ENCODE data around the gene PELI2.
"Not testable (repeated sequence)": the region's sequence is repeated elsewhere in the genome, so short reads cannot be mapped to it uniquely, and the experiment has no call there.

Gene PELI2

GRCh38 chr14:56147449-56147848 is 29.2 kb downstream of the PELI2 start:
- ATAC-seq (no peak), DNase-seq (no peak)
- Mint-ChIP-seq H3K4me3 (no peak overlapping the region), H3K27me3 (no peaks in the 10 kb centered on the region), H3K9me3 (no peaks in the 10 kb centered on the region), H3K4me1 (peaks cover 48% of the 10 kb centered on the region), H3K27ac (no peak overlapping the region)

DNA sequence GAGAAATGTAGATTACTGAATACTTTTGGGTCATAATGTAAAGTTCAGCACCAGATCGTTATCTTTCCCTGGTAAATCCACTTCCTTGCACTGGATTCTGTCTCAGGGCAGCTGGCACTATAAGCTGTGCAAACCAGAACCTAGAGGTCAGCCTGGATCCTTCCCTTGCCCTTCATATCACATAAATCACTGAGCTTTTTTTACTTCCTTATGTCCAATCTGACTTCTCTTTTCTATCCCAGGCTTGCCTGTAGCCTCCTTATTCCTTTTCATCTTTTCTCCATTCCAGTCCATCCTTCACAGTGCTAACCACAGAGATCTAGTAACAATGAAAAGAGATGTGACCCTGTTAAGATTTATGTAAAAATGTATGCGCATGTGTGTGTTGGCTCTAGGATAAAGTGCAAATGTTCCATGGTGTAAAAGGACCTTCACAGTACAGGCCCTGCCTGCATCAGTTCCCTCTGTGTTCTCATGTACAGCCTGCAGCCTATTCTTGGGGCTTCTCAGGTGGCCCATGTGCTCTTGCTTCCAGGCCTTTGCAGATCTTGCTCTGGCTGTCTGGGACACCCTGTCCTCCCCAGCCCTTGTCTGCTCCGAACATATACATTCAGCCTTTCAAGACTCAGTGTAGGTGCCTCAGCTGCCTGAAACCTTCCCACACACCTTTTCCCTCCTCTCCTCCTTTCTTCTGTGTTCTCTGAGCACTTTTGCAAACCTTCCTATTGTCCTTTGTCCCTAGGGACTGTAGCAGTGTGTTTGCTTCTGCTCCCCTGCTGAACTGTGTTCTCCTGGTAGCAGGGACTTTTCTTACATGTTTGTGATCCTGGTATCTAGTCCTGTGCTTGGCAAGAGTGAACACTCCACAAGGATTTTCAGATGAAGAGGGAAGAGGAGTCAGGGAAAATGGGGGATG is 30.0 kb downstream of the PELI2 start:
- Mint-ChIP-seq H3K9me3 (no peaks in the 10 kb centered on the region), H3K4me3 (no peak overlapping the region), H3K4me1 (peaks cover 48% of the 10 kb centered on the region), H3K27ac (no peak overlapping the region), H3K27me3 (no peaks in the 10 kb centered on the region)
- ATAC-seq (no peak), DNase-seq (no peak)

GRCh38 chr14:56149151-56149550 is 30.9 kb downstream of the PELI2 start:
- no peak overlapping the region for H3K27ac Mint-ChIP-seq
- H3K27me3 Mint-ChIP-seq: no peaks in the 10 kb centered on the region
- DNase-seq (no peak), ATAC-seq (no peak)
- no peak overlapping the region for H3K4me3 Mint-ChIP-seq
- H3K4me1 Mint-ChIP-seq: peaks cover 48% of the 10 kb centered on the region
- H3K9me3 Mint-ChIP-seq: no peaks in the 10 kb centered on the region

- DNase-seq (no peak), ATAC-seq (no peak)
- Mint-ChIP-seq H3K9me3 (no peaks in the 10 kb centered on the region), H3K27ac (no peak overlapping the region), H3K4me1 (peaks cover 45% of the 10 kb centered on the region), H3K4me3 (no peak overlapping the region), H3K27me3 (no peaks in the 10 kb centered on the region)
Observed at GRCh38 chr14:56149995-56150394, 31.8 kb downstream of the PELI2 start.

DNA sequence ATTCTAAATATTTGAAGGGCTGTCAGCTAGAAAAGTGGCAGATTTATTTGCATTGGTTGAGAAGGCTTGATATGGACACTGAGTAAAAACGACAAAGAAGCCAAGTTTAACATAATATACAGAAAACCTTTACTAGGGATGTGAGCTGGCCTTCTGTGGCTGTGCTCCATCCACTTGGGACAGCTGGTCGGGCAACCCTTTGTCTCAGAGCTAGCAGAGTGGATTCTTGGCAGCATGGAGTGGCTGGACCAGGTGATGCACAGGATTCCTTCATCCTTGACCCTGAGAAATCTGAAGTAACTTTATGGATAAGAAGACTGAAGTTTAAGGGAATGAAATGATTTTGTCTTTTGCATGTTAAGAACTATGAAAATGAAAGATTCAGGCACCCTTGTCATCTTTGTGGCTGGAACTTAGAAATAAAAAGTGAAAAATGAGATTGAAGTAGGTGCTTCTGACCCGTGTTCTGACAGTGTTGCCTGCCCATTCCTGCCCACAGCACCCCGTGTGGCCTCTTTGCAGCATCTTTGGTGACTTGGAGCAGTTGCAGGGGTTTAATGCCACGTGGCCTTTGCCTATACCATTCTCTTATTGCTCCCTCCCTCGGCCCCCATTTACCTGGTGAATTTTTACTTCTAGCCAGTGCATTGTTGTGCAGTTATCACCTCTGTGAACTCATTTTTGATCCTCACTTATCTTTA is 32.6 kb downstream of the PELI2 start:
- Mint-ChIP-seq H3K27ac (peak overlapping the region in 1 of 2 donors; percentile 16), H3K9me3 (no peaks in the 10 kb centered on the region), H3K4me3 (no peak overlapping the region), H3K4me1 (peaks cover 43% of the 10 kb centered on the region), H3K27me3 (no peaks in the 10 kb centered on the region)
- ATAC-seq (peak; percentile 86), DNase-seq (peak in 1 of 2 donors; percentile 30)

- no peaks in the 10 kb centered on the region for H3K9me3 Mint-ChIP-seq
- no peak overlapping the region for H3K27ac Mint-ChIP-seq
- no peak for ATAC-seq
- H3K4me3 Mint-ChIP-seq: no peak overlapping the region
- no peaks in the 10 kb centered on the region for H3K27me3 Mint-ChIP-seq
- no peak for DNase-seq
- peaks cover 33% of the 10 kb centered on the region for H3K4me1 Mint-ChIP-seq
Observed at GRCh38 chr14:56152221-56152620, 34.0 kb downstream of the PELI2 start.

DNA sequence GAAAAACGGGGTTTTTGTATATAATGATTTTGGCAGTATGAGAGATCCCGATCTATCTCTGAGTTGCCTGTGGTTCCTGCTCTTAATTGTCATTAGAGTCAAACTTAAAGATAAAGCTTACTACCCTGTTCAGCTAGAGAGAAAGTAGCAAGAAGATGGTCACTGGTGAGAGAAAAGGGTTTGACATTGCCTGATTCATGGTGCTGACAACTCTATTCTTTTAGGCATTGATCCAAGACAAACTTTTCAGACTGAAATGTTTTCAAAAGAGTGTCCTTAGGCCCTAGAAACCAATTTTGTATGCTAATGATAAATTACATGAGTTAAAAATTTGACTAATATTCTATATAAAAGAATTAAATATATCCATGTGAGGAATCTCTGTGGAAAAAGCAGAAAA is 35.1 kb downstream of the PELI2 start:
- Mint-ChIP-seq H3K27me3 (no peaks in the 10 kb centered on the region), H3K27ac (no peak overlapping the region), H3K4me3 (no peak overlapping the region), H3K9me3 (no peaks in the 10 kb centered on the region), H3K4me1 (peaks cover 23% of the 10 kb centered on the region)
- ATAC-seq (no peak), DNase-seq (no peak)

- Mint-ChIP-seq H3K4me1 (peaks cover 15% of the 10 kb centered on the region), H3K27ac (no peak overlapping the region)
Observed at GRCh38 chr14:56154321-56154720, 36.1 kb downstream of the PELI2 start.

DNA sequence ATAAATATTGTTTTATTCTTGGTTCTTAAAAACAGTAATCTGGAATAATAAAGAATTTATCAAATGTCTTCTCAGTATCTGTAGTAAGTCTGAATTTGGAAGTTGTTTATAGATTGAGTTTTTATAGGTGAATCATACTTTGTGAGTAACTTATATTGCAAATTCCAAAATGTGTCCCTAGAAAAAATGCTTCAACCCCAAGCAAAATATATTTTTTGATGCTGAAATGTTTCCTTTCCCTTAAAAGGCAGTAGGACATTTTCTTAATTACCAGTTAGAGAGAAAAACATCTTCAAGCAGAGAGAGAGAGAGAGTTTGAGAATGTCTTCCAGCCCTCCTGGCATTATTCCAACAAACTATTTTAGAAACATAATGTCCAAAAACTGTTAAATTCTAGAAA is 37.9 kb downstream of the PELI2 start:
- Mint-ChIP-seq H3K4me1 (peaks cover 10% of the 10 kb centered on the region), H3K27ac (no peak overlapping the region), H3K9me3 (no peaks in the 10 kb centered on the region), H3K4me3 (no peak overlapping the region), H3K27me3 (no peaks in the 10 kb centered on the region)
- DNase-seq (no peak), ATAC-seq (no peak)

More at GRCh38 chr14:56154321-56154720, 36.1 kb downstream of the PELI2 start:
- ATAC-seq (no peak), DNase-seq (no peak)
- Mint-ChIP-seq H3K27me3 (no peaks in the 10 kb centered on the region), H3K4me3 (no peak overlapping the region), H3K9me3 (no peaks in the 10 kb centered on the region)

- Mint-ChIP-seq H3K9me3 (peaks cover 10 to 18% of the 10 kb centered on the region in 2 donors), H3K27me3 (no peaks in the 10 kb centered on the region), H3K4me1 (peaks cover 5% of the 10 kb centered on the region), H3K27ac (no peak overlapping the region), H3K4me3 (no peak overlapping the region)
- DNase-seq (no peak), ATAC-seq (no peak)
Observed at GRCh38 chr14:56159066-56159465, 40.9 kb downstream of the PELI2 start.

DNA sequence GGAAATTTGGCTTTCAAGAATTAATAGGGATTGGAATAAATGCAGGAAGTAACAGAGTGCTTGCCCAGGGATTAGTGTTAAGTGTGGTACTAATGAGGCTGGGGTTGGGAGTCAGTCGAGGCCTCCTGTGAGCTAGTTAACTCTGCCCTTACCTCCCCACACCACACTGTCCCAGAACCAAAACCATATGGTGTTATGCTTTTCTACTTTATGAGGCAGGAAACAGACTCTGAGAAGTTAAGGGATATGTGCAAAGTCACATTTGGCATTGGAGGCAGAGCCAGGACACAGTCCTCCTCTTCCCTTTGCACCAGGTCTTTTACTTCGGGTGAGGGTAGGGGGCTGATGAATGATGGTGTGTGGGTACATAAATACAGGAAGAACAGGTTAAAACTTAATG is 41.9 kb downstream of the PELI2 start:
- DNase-seq (no peak), ATAC-seq (no peak)
- Mint-ChIP-seq H3K27me3 (no peaks in the 10 kb centered on the region), H3K4me1 (peaks cover 5% of the 10 kb centered on the region), H3K27ac (no peak overlapping the region), H3K9me3 (peaks cover 20 to 28% of the 10 kb centered on the region in 2 donors), H3K4me3 (no peak overlapping the region)

DNA sequence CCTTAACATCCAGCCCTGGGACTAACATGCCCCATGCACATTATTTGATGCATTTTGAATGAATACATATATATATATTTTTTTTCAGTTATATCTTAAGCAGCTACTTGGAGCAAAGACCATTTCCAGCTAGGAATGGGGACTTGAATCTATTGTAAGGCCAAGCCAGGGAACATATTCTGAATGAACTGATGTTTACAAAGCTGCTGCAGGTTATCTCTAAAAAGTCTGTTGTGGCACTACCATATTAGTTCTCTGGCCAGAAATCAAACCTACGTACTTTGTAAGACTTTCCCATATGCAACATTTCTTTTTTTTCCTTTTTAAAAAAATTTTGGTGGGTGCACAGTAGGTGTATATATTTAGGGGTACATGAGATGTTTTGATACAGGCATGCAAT is 43.4 kb downstream of the PELI2 start:
- H3K4me3 Mint-ChIP-seq: no peak overlapping the region
- no peaks in the 10 kb centered on the region for H3K27me3 Mint-ChIP-seq
- H3K27ac Mint-ChIP-seq: no peak overlapping the region
- ATAC-seq: no peak
- DNase-seq: no peak
- peaks cover 5% of the 10 kb centered on the region for H3K4me1 Mint-ChIP-seq
- H3K9me3 Mint-ChIP-seq: peaks cover 29 to 41% of the 10 kb centered on the region in 2 donors

- Mint-ChIP-seq H3K4me3 (no peak overlapping the region), H3K9me3 (peaks cover 35 to 48% of the 10 kb centered on the region in 2 donors), H3K4me1 (peaks cover 5% of the 10 kb centered on the region), H3K27me3 (no peaks in the 10 kb centered on the region), H3K27ac (no peak overlapping the region)
- ATAC-seq: no peak
- no peak for DNase-seq
Observed at GRCh38 chr14:56162476-56162875, 44.3 kb downstream of the PELI2 start.

GRCh38 chr14:56166579-56166978 is 48.4 kb downstream of the PELI2 start:
- Mint-ChIP-seq H3K9me3 (peaks cover 39 to 56% of the 10 kb centered on the region in 2 donors), H3K4me1 (peaks cover 13% of the 10 kb centered on the region), H3K27ac (peak overlapping the region in 1 of 2 donors; percentile 4)
- H3K4me3 Mint-ChIP-seq, H3K27me3 Mint-ChIP-seq, DNase-seq, ATAC-seq: not testable (repeated sequence)

- ATAC-seq (no peak), DNase-seq (no peak)
- Mint-ChIP-seq H3K9me3 (peaks cover 31 to 45% of the 10 kb centered on the region in 2 donors), H3K4me3 (no peak overlapping the region), H3K4me1 (peaks cover 29% of the 10 kb centered on the region), H3K27me3 (no peaks in the 10 kb centered on the region), H3K27ac (no peak overlapping the region)
Observed at GRCh38 chr14:56168007-56168616, 49.9 kb downstream of the PELI2 start.

- no peak for ATAC-seq
- Mint-ChIP-seq H3K27me3 (no peaks in the 10 kb centered on the region), H3K27ac (no peak overlapping the region), H3K4me3 (no peak overlapping the region), H3K4me1 (peaks cover 46% of the 10 kb centered on the region), H3K9me3 (peaks cover 20 to 42% of the 10 kb centered on the region in 2 donors)
- DNase-seq: no peak
Observed at GRCh38 chr14:56170028-56170427, 51.8 kb downstream of the PELI2 start.
